Pancreas (tissue), 10 donors: ENCODE measurements around the gene OGDH. TPM values are rescaled to one million over a fixed set of nuclear protein-coding genes. Genes with fewer than 3 reads are reported as not detected.

ENCODE experiments used
- ATAC-seq, 4 donors: fragments of 200-7000 bp; cut with Tn5 transposase; one replicate each; pipeline versions ENCODE4 v1.8.0 to v1.9.1; 2020; ENCODE audit warnings: mild to moderate bottlenecking in 4 of 4, moderate library complexity in 4 of 4
- DNase-seq, 6 donors: peaks; one replicate each; pipeline ENCODE4 v3.0.0-alpha.2; 2020
- FAIRE-seq: peaks from 2 replicates; lab custom pipeline; 2012; peaks lifted over from hg19 to GRCh38; lab: Jason Lieb, UNC
- H3K27ac ChIP-seq, 4 donors: fragments of 200-600 bp; sonication (generic); 1 replicate in 3 of 4; 2 replicates in 1 of 4; pipeline versions ENCODE4 v1.5.0 to v1.8.0; 2020
- H3K27me3 ChIP-seq, 4 donors: fragments of 200-600 bp; one replicate each; pipeline ENCODE4 v1.8.0; 2021
- H3K36me3 ChIP-seq, 3 donors: fragments of 200-600 bp; sonication (generic) in 1 of 3; one replicate each; pipeline versions ENCODE4 v1.5.0 to v1.8.0; 2020 to 2021
- H3K4me1 ChIP-seq, 3 donors: fragments of 200-600 bp; one replicate each; pipeline ENCODE4 v1.8.0; 2021
- H3K4me3 ChIP-seq, 4 donors: fragments of 200-600 bp; sonication (generic) in 2 of 4; one replicate each; pipeline versions ENCODE4 v1.5.0 to v1.8.0; 2020 to 2021
- H3K9me3 ChIP-seq, 4 donors: fragments of 200-600 bp; one replicate each; pipeline ENCODE4 v1.8.0; 2021
- WGBS, 2 donors: extraction: QIAGEN DNeasy Blood & Tissue Kit; methylation state at CpG; one replicate each; pipeline ENCODE4 v1.1.7; 2013; 5-methylcytosine and 5-hydroxymethylcytosine counted together
- intact Hi-C, 3 donors: fragments of 100-400 bp; cut with DNase I; formaldehyde crosslinking; loops; one replicate each; pipeline versions ENCODE4 v1.11.1 to v1.14.2; 2022
- polyA plus RNA-seq, 2 donors: library from polyadenylated mRNA; stranded (reverse); fragments of 200-250 nt; gene quantifications; one replicate each; pipeline ENCODE4 v1.2.3, GENCODE V29; 2013
- total RNA-seq, 6 donors: library from RNA; stranded (reverse); fragmentation: NEBNext Ultra II Directional in 4 of 6; extraction: Animal tissue kit (Norgen Biotek cat#: 25700) in 4 of 6; gene quantifications; one replicate each; pipeline versions ENCODE4 v1.2.1 to v1.2.4, GENCODE V29; 2021 to 2023
- TF ChIP-seq, protein P1 (sequence below), 4 donors: fragments of 200-600 bp; sonication (generic) in 3 of 4; IDR thresholded peaks; one replicate each; pipeline versions ENCODE4 v1.5.0 to v1.8.0; 2021; ENCODE audit warnings: antibody characterized with exemption in 4 of 4
- donor health status: healthy with polysubstance abuse.
- donor health status: DM: no; HTN: no; CAD: no; lungs with moderate emphysema.
- donor health status: DM: no; HTN: no; CAD: no.
- donor health status: control.
- donor health status: control.
- donor health status: Bipolar disorder and iron deficiency.
- donor health status: DM: yes; HTN: yes; CAD: no.
- donor health status: DM: no; HTN: no; CAD: no.
- donor health status: DM: no; HTN: no; CAD: no.
- donor health status: DM: yes; HTN: yes; CAD: no.

The OGDH gene
- total and polyA plus RNA-seq, 8 donors: 18.4 to 49.2 (median 29.0) TPM

DNA sequence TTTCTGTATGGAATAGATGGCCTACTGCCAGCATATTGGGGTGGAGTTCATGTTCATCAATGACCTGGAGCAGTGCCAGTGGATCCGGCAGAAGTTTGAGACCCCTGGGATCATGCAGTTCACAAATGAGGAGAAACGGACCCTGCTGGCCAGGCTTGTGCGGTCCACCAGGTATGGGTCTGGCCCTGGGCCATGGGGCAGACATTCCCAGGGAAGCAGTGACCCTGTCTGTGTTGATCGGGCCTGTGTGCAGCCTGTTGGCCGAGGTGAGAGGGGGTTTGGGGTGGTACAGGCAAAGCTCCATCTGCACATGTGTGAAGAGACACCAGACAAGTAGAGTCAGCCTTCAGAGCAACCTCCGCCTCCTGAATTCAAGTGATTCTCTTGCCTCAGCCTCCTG lies 67.3 kb downstream of the OGDH start:
- Histone ChIP-seq H3K27ac (no peak overlapping the region), H3K27me3 (no peaks in the 10 kb centered on the region), H3K36me3 (peaks cover 0 to 11% (median 2%) of the 10 kb centered on the region in 3 donors), H3K4me1 (no peaks in the 10 kb centered on the region), H3K4me3 (no peak overlapping the region), H3K9me3 (no peaks in the 10 kb centered on the region)
- no peak for DNase-seq
- FAIRE-seq: no peak
- ATAC-seq: no peak
- intact Hi-C loops: no loop called here
- WGBS, 2 donors: 90 to 98% methylated on average over 6 of the region's 6 CpGs
- TF ChIP-seq, protein P1, sequence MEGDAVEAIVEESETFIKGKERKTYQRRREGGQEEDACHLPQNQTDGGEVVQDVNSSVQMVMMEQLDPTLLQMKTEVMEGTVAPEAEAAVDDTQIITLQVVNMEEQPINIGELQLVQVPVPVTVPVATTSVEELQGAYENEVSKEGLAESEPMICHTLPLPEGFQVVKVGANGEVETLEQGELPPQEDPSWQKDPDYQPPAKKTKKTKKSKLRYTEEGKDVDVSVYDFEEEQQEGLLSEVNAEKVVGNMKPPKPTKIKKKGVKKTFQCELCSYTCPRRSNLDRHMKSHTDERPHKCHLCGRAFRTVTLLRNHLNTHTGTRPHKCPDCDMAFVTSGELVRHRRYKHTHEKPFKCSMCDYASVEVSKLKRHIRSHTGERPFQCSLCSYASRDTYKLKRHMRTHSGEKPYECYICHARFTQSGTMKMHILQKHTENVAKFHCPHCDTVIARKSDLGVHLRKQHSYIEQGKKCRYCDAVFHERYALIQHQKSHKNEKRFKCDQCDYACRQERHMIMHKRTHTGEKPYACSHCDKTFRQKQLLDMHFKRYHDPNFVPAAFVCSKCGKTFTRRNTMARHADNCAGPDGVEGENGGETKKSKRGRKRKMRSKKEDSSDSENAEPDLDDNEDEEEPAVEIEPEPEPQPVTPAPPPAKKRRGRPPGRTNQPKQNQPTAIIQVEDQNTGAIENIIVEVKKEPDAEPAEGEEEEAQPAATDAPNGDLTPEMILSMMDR (IDR thresholded peaks at IDR 0.05): no peak

DNA sequence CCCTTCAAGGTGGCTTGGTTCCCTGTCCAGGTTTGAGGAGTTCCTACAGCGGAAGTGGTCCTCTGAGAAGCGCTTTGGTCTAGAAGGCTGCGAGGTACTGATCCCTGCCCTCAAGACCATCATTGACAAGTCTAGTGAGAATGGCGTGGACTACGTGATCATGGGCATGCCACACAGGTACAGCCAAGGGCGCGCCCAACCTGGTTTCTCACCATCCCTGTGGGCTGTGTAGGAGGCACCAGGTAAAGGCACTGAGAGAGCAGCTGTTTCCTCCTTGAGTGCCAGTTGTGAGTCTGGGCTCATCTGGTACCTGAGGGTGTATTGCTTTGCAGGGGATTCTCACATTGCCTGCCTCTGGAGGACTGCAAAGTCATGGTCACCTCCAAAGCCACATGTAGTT lies 68.0 kb downstream of the OGDH start:
- intact Hi-C loops: no loop called here
- Histone ChIP-seq H3K4me3 (no peak overlapping the region), H3K27ac (no peak overlapping the region), H3K4me1 (no peaks in the 10 kb centered on the region), H3K9me3 (no peaks in the 10 kb centered on the region), H3K27me3 (no peaks in the 10 kb centered on the region), H3K36me3 (peaks cover 0 to 17% (median 2%) of the 10 kb centered on the region in 3 donors)
- no peak for ATAC-seq
- DNase-seq: no peak
- 99% methylated on average over 7 of the region's 7 CpGs for WGBS, 2 donors
- no peak for FAIRE-seq
- TF ChIP-seq, protein P1 (IDR thresholded peaks at IDR 0.05): no peak

DNA sequence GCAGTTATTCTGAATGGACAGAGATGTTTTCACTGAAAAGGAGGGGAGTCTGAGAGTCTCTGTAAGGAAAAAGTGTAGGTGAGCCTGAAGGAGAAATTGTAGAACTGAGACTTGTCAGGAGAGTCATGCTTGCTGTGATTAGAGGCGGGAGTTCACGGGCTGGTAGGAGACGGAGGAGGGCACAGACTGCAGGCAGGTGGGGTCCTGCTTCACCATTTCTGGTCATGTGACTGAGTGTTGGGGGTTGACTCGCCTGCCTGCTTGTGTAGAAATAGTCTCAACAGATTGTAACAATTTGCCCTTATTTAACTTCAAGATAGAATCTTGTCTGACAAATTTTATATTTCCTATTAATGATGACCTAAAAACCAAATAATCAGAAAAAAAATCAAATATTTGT lies 70.3 kb downstream of the OGDH start:
- no peak for FAIRE-seq

DNA sequence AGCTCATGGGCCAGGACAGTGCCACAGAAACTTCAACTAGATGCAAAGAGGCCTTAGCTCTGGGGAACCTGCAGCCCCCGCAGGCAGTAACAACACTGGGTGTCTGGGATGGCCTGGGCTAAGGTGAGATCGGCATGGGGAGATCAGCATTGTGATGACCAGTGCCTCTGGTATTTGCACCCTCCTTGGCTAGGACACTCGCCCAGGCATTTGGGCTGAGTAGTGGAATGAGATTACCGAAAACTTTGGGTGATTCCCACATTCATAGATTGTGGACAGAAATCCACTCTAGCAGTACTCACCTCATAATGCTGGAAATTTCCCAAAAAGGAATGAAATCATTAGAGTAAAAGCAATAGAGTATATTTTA lies 71.7 kb downstream of the OGDH start:
- no peak overlapping the region for H3K27ac ChIP-seq
- no peaks in the 10 kb centered on the region for H3K4me1 ChIP-seq
- TF ChIP-seq, protein P1 (IDR thresholded peaks at IDR 0.05): no peak
- ATAC-seq (no peak), FAIRE-seq (no peak), DNase-seq (no peak)
- peaks cover 2 to 19% (median 7%) of the 10 kb centered on the region in 3 donors for H3K36me3 ChIP-seq
- 89 to 94% methylated on average over 4 of the region's 4 CpGs for WGBS, 2 donors
- intact Hi-C loops: no loop called here
- no peaks in the 10 kb centered on the region for H3K9me3 ChIP-seq
- no peaks in the 10 kb centered on the region for H3K27me3 ChIP-seq
- no peak overlapping the region for H3K4me3 ChIP-seq

More for the DNA sequence above, 70.3 kb downstream of the OGDH start:
- H3K36me3 ChIP-seq: peaks cover 2 to 19% (median 4%) of the 10 kb centered on the region in 3 donors
- ATAC-seq (no peak), DNase-seq (no peak)
- TF ChIP-seq, protein P1 (IDR thresholded peaks at IDR 0.05): no peak
- no peaks in the 10 kb centered on the region for H3K27me3 ChIP-seq
- intact Hi-C loops: no loop called here
- WGBS, 2 donors: 97 to 100% methylated on average over 4 of the region's 4 CpGs
- no peak overlapping the region for H3K4me3 ChIP-seq
- H3K27ac ChIP-seq: no peak overlapping the region
- no peaks in the 10 kb centered on the region for H3K9me3 ChIP-seq
- H3K4me1 ChIP-seq: no peaks in the 10 kb centered on the region

DNA sequence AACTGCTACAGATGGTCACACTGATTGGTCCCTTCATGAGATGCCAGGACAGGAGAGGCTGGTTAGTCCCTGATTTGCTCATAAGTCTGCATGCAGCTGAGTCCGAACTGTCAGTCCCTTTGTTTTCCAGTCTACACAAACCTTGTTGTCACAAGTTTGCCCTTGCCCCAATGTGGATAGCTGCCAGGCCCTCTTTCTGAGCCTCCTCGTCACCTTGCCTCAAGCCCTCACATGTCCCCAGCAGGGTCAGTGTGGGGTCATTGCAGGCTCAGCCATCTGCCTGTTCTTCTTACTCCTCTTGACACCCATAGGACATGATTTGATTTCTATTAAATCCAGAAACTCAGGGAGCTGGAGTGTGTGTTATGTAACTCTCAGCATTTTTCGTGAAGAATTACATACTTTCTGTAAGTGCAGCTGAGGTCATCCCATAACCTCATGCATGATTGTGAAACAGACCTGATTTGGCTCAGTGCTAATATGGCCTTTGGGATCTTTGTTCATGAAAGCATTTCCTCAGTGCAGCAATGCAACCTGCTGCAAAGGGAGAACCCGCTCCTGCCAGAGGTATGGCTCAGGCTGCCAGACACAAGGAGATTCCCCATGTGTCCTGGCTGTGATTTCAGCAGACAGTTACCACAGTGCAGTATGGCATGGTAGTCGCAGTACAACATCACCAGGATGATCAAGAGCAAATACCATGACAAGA lies 72.2 kb downstream of the OGDH start:
- intact Hi-C loops: no loop called here

More for the DNA sequence above, 72.2 kb downstream of the OGDH start:
- Histone ChIP-seq H3K4me3 (no peak overlapping the region), H3K27ac (no peak overlapping the region), H3K9me3 (no peaks in the 10 kb centered on the region), H3K36me3 (peaks cover 2 to 19% (median 7%) of the 10 kb centered on the region in 3 donors), H3K4me1 (no peaks in the 10 kb centered on the region), H3K27me3 (no peaks in the 10 kb centered on the region)
- peak in 2 of 4 donors; percentile 13 to 71 for ATAC-seq
- TF ChIP-seq, protein P1 (IDR thresholded peaks at IDR 0.05): no peak
- 83 to 84% methylated on average over 5 of the region's 5 CpGs for whole genome bisulfite sequencing, 2 donors
- no peak for FAIRE-seq
- no peak for DNase-seq
